HEK293 (cell line): ENCODE data around the gene DSTN.

Experiments used
- CTCF ChIA-PET: fragments of 350-600 bp; formaldehyde crosslinking; extraction: SDS; loops from one replicate; lab custom pipeline; 2021; ENCODE audit warnings: antibody characterized with exemption; lab: Yijun Ruan, JAX
- POLR2A ChIA-PET: fragments of 300-600 bp; formaldehyde crosslinking; extraction: SDS; loops from one replicate; lab custom pipeline; 2020; ENCODE audit warnings: antibody characterized with exemption, inconsistent platforms; lab: Yijun Ruan, JAX
- H3K27ac ChIP-seq: fragments of 200-500 bp; sonication (Bioruptor generic); 2 replicates; pipeline ENCODE4 v1.5.1; 2014; ENCODE audit warnings: low read depth, low read length, control low read depth, inconsistent platforms; ENCODE audit errors: extremely low read depth
- H3K36me3 ChIP-seq, 2 experiments: fragments of 200-500 bp in 1 of 2; sonication (Bioruptor generic) in 1 of 2; 1 replicate in 1 of 2; 2 replicates in 1 of 2; pipeline ENCODE4 v1.5.1; 2014 to 2017; ENCODE audit warnings: inconsistent platforms in 2 of 2, low read length in 2 of 2; ENCODE audit not compliant: control insufficient read depth in 2 of 2, insufficient read depth in 1 of 2
- H3K4me1 ChIP-seq: fragments of 200-500 bp; sonication (Bioruptor generic); 2 replicates; pipeline ENCODE4 v1.5.1; 2014; ENCODE audit warnings: mild to moderate bottlenecking, low read length, inconsistent platforms; ENCODE audit not compliant: control insufficient read depth, insufficient read depth
- H3K4me3 ChIP-seq: 2 replicates; pipeline ENCODE4 v1.5.1; 2011; ENCODE audit warnings: low read depth, mild to moderate bottlenecking, control low read depth, low read length, moderate library complexity
- H3K9me3 ChIP-seq: fragments of 200-500 bp; sonication (Bioruptor generic); 2 replicates; pipeline ENCODE4 v1.5.1; 2014; ENCODE audit warnings: low read depth, low read length, inconsistent platforms; ENCODE audit not compliant: control insufficient read depth, insufficient read depth
- BCL11B ChIP-seq: fragments of 450-650 bp; formaldehyde crosslinking; IDR thresholded peaks from 2 replicates; pipeline ENCODE4 v1.5.1; 2016; ENCODE audit warnings: low read depth, missing biosample characterization, missing genetic modification characterization
- KLF1 ChIP-seq: fragments of 450-650 bp; formaldehyde crosslinking; IDR thresholded peaks from 2 replicates; pipeline ENCODE4 v1.5.1; 2016; ENCODE audit warnings: missing biosample characterization, missing genetic modification characterization
- MYNN ChIP-seq: fragments of 450-650 bp; formaldehyde crosslinking; IDR thresholded peaks from 2 replicates; pipeline ENCODE4 v1.5.1; 2016; ENCODE audit warnings: missing biosample characterization, missing genetic modification characterization, borderline replicate concordance
- SCRT1 ChIP-seq: fragments of 450-650 bp; formaldehyde crosslinking; IDR thresholded peaks from 2 replicates; pipeline ENCODE4 v1.5.1; 2016; ENCODE audit warnings: missing biosample characterization, missing genetic modification characterization, borderline replicate concordance
- ZFP37 ChIP-seq: fragments of 450-650 bp; formaldehyde crosslinking; IDR thresholded peaks from 2 replicates; pipeline ENCODE4 v1.5.1; 2016; ENCODE audit warnings: missing biosample characterization, missing genetic modification characterization
- ZIC2 ChIP-seq: fragments of 450-650 bp; formaldehyde crosslinking; IDR thresholded peaks from 2 replicates; pipeline ENCODE4 v1.5.1; 2016; ENCODE audit warnings: missing biosample characterization, missing genetic modification characterization
- ZNF114 ChIP-seq: fragments of 450-650 bp; formaldehyde crosslinking; IDR thresholded peaks from 2 replicates; pipeline ENCODE4 v1.5.0; 2017; ENCODE audit warnings: missing biosample characterization, missing genetic modification characterization
- ZNF133 ChIP-seq: fragments of 450-650 bp; formaldehyde crosslinking; IDR thresholded peaks from 2 replicates; pipeline ENCODE4 v1.5.1; 2016; ENCODE audit warnings: missing biosample characterization, missing genetic modification characterization
- ZNF146 ChIP-seq: fragments of 450-650 bp; formaldehyde crosslinking; IDR thresholded peaks from 2 replicates; pipeline ENCODE4 v1.5.1; 2016; ENCODE audit warnings: missing biosample characterization, missing genetic modification characterization
- ZNF148 ChIP-seq: fragments of 450-650 bp; formaldehyde crosslinking; IDR thresholded peaks from 2 replicates; pipeline ENCODE4 v1.5.0; 2017; ENCODE audit warnings: missing biosample characterization, missing genetic modification characterization, borderline replicate concordance
- ZNF274 ChIP-seq, 2 experiments: fragments of 200-500 bp in 1 of 2; fragments of 450-650 bp in 1 of 2; sonication (Bioruptor generic) in 1 of 2; formaldehyde crosslinking in 1 of 2; IDR thresholded peaks; 2 replicates each; pipeline versions ENCODE4 v1.5.1 to v1.6.1; 2014 to 2016; ENCODE audit warnings: borderline replicate concordance in 1 of 2, inconsistent platforms in 1 of 2, low read length in 1 of 2, missing biosample characterization in 1 of 2, missing genetic modification characterization in 1 of 2
- ZNF324 ChIP-seq: fragments of 450-650 bp; formaldehyde crosslinking; IDR thresholded peaks from 2 replicates; pipeline ENCODE4 v1.5.1; 2016; ENCODE audit warnings: missing biosample characterization, missing genetic modification characterization
- ZNF335 ChIP-seq: fragments of 450-650 bp; formaldehyde crosslinking; conservative IDR thresholded peaks from 2 replicates; pipeline ENCODE4 v1.5.1; 2016; ENCODE audit warnings: missing biosample characterization, missing genetic modification characterization
- ZNF37A ChIP-seq: fragments of 450-650 bp; IDR thresholded peaks from 2 replicates; pipeline ENCODE4 v1.5.1; 2018; ENCODE audit warnings: missing biosample characterization, missing genetic modification characterization
- ZNF398 ChIP-seq: fragments of 450-650 bp; formaldehyde crosslinking; IDR thresholded peaks from 2 replicates; pipeline ENCODE4 v1.5.1; 2017; ENCODE audit warnings: missing biosample characterization, missing genetic modification characterization
- ZNF426 ChIP-seq: fragments of 450-650 bp; formaldehyde crosslinking; IDR thresholded peaks from 2 replicates; pipeline ENCODE4 v1.5.1; 2017; ENCODE audit warnings: missing biosample characterization, missing genetic modification characterization, mild to moderate bottlenecking, inconsistent platforms, moderate library complexity
- ZNF48 ChIP-seq: fragments of 450-650 bp; formaldehyde crosslinking; IDR thresholded peaks from 2 replicates; pipeline ENCODE4 v1.5.1; 2016; ENCODE audit warnings: missing biosample characterization, missing genetic modification characterization
- ZNF596 ChIP-seq: fragments of 450-650 bp; IDR thresholded peaks from 2 replicates; pipeline ENCODE4 v1.5.0; 2018; ENCODE audit warnings: missing biosample characterization, mild to moderate bottlenecking, missing genetic modification characterization, moderate library complexity
- ZNF610 ChIP-seq: fragments of 450-650 bp; formaldehyde crosslinking; IDR thresholded peaks from 2 replicates; pipeline ENCODE4 v1.5.1; 2016; ENCODE audit warnings: missing biosample characterization, missing genetic modification characterization, borderline replicate concordance
- ZNF624 ChIP-seq: fragments of 450-650 bp; formaldehyde crosslinking; IDR thresholded peaks from 2 replicates; pipeline ENCODE4 v1.5.1; 2017; ENCODE audit warnings: missing biosample characterization, missing genetic modification characterization
- ZNF660 ChIP-seq: fragments of 450-650 bp; IDR thresholded peaks from 2 replicates; pipeline ENCODE4 v1.5.1; 2018; ENCODE audit warnings: missing biosample characterization, mild to moderate bottlenecking, missing genetic modification characterization
- ZNF777 ChIP-seq: fragments of 450-650 bp; formaldehyde crosslinking; IDR thresholded peaks from 2 replicates; pipeline ENCODE4 v1.5.1; 2017; ENCODE audit warnings: missing biosample characterization, missing genetic modification characterization, borderline replicate concordance
- ZSCAN16 ChIP-seq: fragments of 450-650 bp; formaldehyde crosslinking; IDR thresholded peaks from 2 replicates; pipeline ENCODE4 v1.5.1; 2016; ENCODE audit warnings: missing biosample characterization, missing genetic modification characterization
- ZSCAN23 ChIP-seq: fragments of 450-650 bp; formaldehyde crosslinking; IDR thresholded peaks from 2 replicates; pipeline ENCODE4 v1.5.1; 2016; ENCODE audit warnings: missing biosample characterization, missing genetic modification characterization
- ZSCAN5A ChIP-seq: fragments of 450-650 bp; formaldehyde crosslinking; IDR thresholded peaks from 2 replicates; pipeline ENCODE4 v1.5.1; 2016; ENCODE audit warnings: missing biosample characterization, missing genetic modification characterization

Gene DSTN

GRCh38 chr20:17636523-17637412, 66.9 kb downstream of the DSTN start:
- Histone ChIP-seq H3K27ac (no peak overlapping the region), H3K4me1 (no peaks in the 10 kb centered on the region), H3K36me3 (peaks cover 0 to 89% of the 10 kb centered on the region in 2 experiments; a peak in 1 of 3 replicates), H3K4me3 (no peak overlapping the region), H3K9me3 (no peaks in the 10 kb centered on the region)
- ChIA-PET POLR2A (no interaction called here), CTCF (interaction anchor here (0.7 kb wide), 1 partner anchor 140 kb away, joined by 4 read pairs; no protein-coding TSS in a partner anchor)
- no peak for TF ChIP-seq ZNF610 (tag by site-specific recombination)
- 0 out of 2 replicates have a peak, but pooled peaks have one; percentile 13 for TF ChIP-seq ZIC2 (tag by site-specific recombination)

GRCh38 chr20:17637413-17637780, 67.5 kb downstream of the DSTN start:
- Histone ChIP-seq H3K27ac (no peak overlapping the region), H3K36me3 (peaks cover 0 to 89% of the 10 kb centered on the region in 2 experiments; a peak in 1 of 3 replicates), H3K4me3 (no peak overlapping the region), H3K4me1 (no peaks in the 10 kb centered on the region), H3K9me3 (no peaks in the 10 kb centered on the region)
- ChIA-PET POLR2A (no interaction called here), CTCF (no interaction called here)
- TF ChIP-seq ZNF426 (tag by site-specific recombination) (no peak), ZNF624 (tag by site-specific recombination) (no peak), ZNF398 (tag by site-specific recombination) (no peak), BCL11B (tag by site-specific recombination) (no peak), ZNF274 (IDR thresholded peaks at IDR 0.05; ENCODE audit: low read length) (no peak), ZNF274 (tag by site-specific recombination; IDR thresholded peaks at IDR 0.05; ENCODE audit: borderline replicate concordance) (no peak), ZNF133 (tag by site-specific recombination) (no peak), ZNF37A (tag by site-specific recombination) (no peak), ZNF596 (tag by site-specific recombination) (no peak), MYNN (tag by site-specific recombination) (no peak), ZNF777 (tag by site-specific recombination) (no peak), ZNF48 (tag by site-specific recombination) (no peak)
- TF ChIP-seq, all 188 proteins: peak for 0

- peaks cover 0 to 89% of the 10 kb centered on the region in 2 experiments; a peak in 1 of 3 replicates for H3K36me3 ChIP-seq
- POLR2A ChIA-PET: no interaction called here
- H3K9me3 ChIP-seq: no peaks in the 10 kb centered on the region
- no peaks in the 10 kb centered on the region for H3K4me1 ChIP-seq
- CTCF ChIA-PET: interaction anchor here (1.0 to 1.3 kb wide), 2 partner anchors 16 to 133 kb away, joined by 3 to 4 read pairs; no protein-coding TSS in a partner anchor
- H3K4me3 ChIP-seq: no peak overlapping the region
- H3K27ac ChIP-seq: no peak overlapping the region
- TF ChIP-seq ZNF146 (tag by site-specific recombination): no peak
- TF ChIP-seq ZNF148 (tag by site-specific recombination): no peak
- TF ChIP-seq ZNF324 (tag by site-specific recombination): no peak
- TF ChIP-seq ZNF335 (tag by site-specific recombination): no peak
- TF ChIP-seq ZFP37 (tag by site-specific recombination): no peak
- no peak for TF ChIP-seq ZNF660
- TF ChIP-seq ZSCAN16: no peak
- no peak for TF ChIP-seq KLF1 (tag by site-specific recombination)
- TF ChIP-seq ZSCAN23: no peak
- TF ChIP-seq ZSCAN5A (tag by site-specific recombination): no peak
- no peak for TF ChIP-seq ZNF114 (tag by site-specific recombination)
- TF ChIP-seq SCRT1 (tag by site-specific recombination): no peak
Measured at GRCh38 chr20:17637985-17638640, 68.2 kb downstream of the DSTN start.
